Astrocyte (in vitro differentiated cells and primary cell): ENCODE data around the gene PBRM1. TPM values are rescaled to one million over a fixed set of nuclear protein-coding genes. Genes with fewer than 3 reads are reported as not detected.

Source experiments
- DNase-seq: peaks from one replicate; pipeline ENCODE4 v3.0.0-alpha.2; 2010; ENCODE audit warnings: low read depth
- FAIRE-seq: peaks from 2 replicates; lab custom pipeline; 2011; peaks lifted over from hg19 to GRCh38; lab: Jason Lieb, UNC
- H2AFZ ChIP-seq: 2 replicates; pipeline ENCODE4 v1.6.0; 2012; ENCODE audit warnings: low read depth, low read length, inconsistent platforms
- H3K27ac ChIP-seq: 2 replicates; pipeline ENCODE4 v1.5.1; 2011; ENCODE audit warnings: low read depth, low read length, inconsistent platforms
- H3K27me3 ChIP-seq: 2 replicates; pipeline ENCODE4 v1.6.0; 2011; ENCODE audit warnings: low read length, inconsistent platforms; ENCODE audit not compliant: insufficient read depth
- H3K36me3 ChIP-seq: 2 replicates; pipeline ENCODE4 v1.5.1; 2011; ENCODE audit warnings: low read length, inconsistent platforms; ENCODE audit not compliant: insufficient read depth
- H3K4me1 ChIP-seq: 2 replicates; pipeline ENCODE4 v1.5.1; 2011; ENCODE audit warnings: low read length, inconsistent platforms; ENCODE audit not compliant: insufficient read depth
- H3K4me2 ChIP-seq: 2 replicates; pipeline ENCODE4 v1.6.0; 2012; ENCODE audit warnings: low read length, inconsistent platforms
- H3K4me3 ChIP-seq: 2 replicates; pipeline ENCODE4 v1.5.1; 2011; ENCODE audit warnings: low read depth, mild to moderate bottlenecking, low read length, inconsistent platforms; ENCODE audit not compliant: insufficient read depth
- H3K79me2 ChIP-seq: 2 replicates; pipeline ENCODE4 v1.6.0; 2012; ENCODE audit warnings: mild to moderate bottlenecking, low read length, inconsistent platforms; ENCODE audit not compliant: insufficient read depth
- H3K9ac ChIP-seq: 2 replicates; pipeline ENCODE4 v1.6.0; 2012; ENCODE audit warnings: mild to moderate bottlenecking, low read length, inconsistent platforms
- H3K9me3 ChIP-seq: 2 replicates; pipeline ENCODE4 v1.5.1; 2012; ENCODE audit warnings: low read depth, mild to moderate bottlenecking, low read length, inconsistent platforms; ENCODE audit not compliant: insufficient read depth
- H4K20me1 ChIP-seq: 2 replicates; pipeline ENCODE4 v1.6.0; 2012; ENCODE audit warnings: low read length, inconsistent platforms; ENCODE audit not compliant: insufficient read depth
- H3K27ac Mint-ChIP-seq: one replicate; pipeline ENCODE4 v1.8.0; 2021; ENCODE audit warnings: mild to moderate bottlenecking, mixed read lengths; ENCODE audit not compliant: unreplicated experiment
- H3K27me3 Mint-ChIP-seq: one replicate; pipeline ENCODE4 v1.8.0; 2021; ENCODE audit warnings: low read depth, mixed read lengths; ENCODE audit not compliant: unreplicated experiment
- H3K36me3 Mint-ChIP-seq: one replicate; pipeline ENCODE4 v1.8.0; 2021; ENCODE audit warnings: low read depth, mixed read lengths; ENCODE audit not compliant: unreplicated experiment
- H3K4me1 Mint-ChIP-seq: one replicate; pipeline ENCODE4 v1.8.0; 2021; ENCODE audit warnings: low read depth, mixed read lengths; ENCODE audit not compliant: unreplicated experiment
- H3K4me3 Mint-ChIP-seq: one replicate; pipeline ENCODE4 v1.8.0; 2021; ENCODE audit warnings: mild to moderate bottlenecking, moderate library complexity, mixed read lengths; ENCODE audit not compliant: unreplicated experiment
- H3K9me3 Mint-ChIP-seq: one replicate; pipeline ENCODE4 v1.8.0; 2021; ENCODE audit warnings: mild to moderate bottlenecking, mixed read lengths; ENCODE audit not compliant: unreplicated experiment
- CTCF ChIP-seq: IDR thresholded peaks from 2 replicates; pipeline ENCODE4 v1.5.1; 2011; ENCODE audit warnings: low read depth, mild to moderate bottlenecking, inconsistent platforms, low read length, moderate library complexity; ENCODE audit not compliant: insufficient read depth
- EZH2 ChIP-seq: IDR thresholded peaks from 2 replicates; pipeline ENCODE4 v1.6.1; 2012; ENCODE audit warnings: mild to moderate bottlenecking, low read length, inconsistent platforms; ENCODE audit not compliant: insufficient read depth
- total RNA-seq: library from RNA; stranded (reverse); gene quantifications from 2 replicates; pipeline ENCODE4 v1.2.1, GENCODE V29; 2021

Gene PBRM1
- total RNA-seq, 1 donor from 2014 or later, result 54.5 TPM

DNA sequence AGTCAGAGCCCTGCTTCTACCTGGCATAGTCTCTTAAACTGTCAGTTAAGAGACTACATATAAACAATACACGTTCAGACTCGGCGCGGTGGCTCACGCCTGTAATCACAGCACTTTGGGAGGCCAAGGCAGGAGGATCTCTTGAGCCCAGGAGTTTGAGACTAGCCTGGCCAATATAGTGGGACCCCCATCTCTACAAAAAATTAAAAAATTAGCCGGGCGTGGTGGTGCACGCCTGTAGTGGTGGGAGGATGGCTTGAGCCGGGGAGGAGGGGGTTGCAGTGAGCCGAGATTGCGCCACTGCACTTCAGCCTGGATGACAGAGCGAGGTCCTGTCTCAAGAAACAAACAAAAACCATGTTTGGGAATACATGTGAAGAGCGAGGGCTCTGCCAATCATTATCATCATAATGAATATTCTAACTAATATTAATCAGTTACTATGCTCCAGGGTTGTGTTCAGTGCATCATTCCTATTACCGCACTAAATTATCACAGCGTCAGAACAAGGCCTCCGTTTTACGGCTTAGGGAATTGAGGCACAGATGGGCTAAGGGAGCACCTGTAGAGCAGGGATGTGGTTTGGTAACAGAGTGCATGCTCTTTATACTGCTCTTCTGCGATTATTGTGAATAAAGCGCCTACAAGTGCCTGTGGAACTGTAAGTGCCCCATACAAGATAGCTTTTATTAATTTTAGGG, 150.2 kb downstream of the PBRM1 start:
- Histone ChIP-seq H3K27ac (no peak overlapping the region), H4K20me1 (peaks cover 52% of the 10 kb centered on the region), H3K4me2 (peak overlapping the region; percentile 87), H3K9ac (no peak overlapping the region), H3K9me3 (no peaks in the 10 kb centered on the region), H3K27me3 (no peaks in the 10 kb centered on the region), H2AFZ (no peak overlapping the region), H3K36me3 (peaks cover under 1% of the 10 kb centered on the region), H3K4me3 (peak overlapping the region; percentile 11), H3K4me1 (peaks cover 59% of the 10 kb centered on the region), H3K79me2 (peaks cover 76% of the 10 kb centered on the region)
- no peak for TF ChIP-seq EZH2
- TF ChIP-seq CTCF, result no peak
- DNase-seq, result no peak
- peak overlapping the region; percentile 68 for H3K27ac Mint-ChIP-seq
- H3K4me3 Mint-ChIP-seq, result peak overlapping the region; percentile 84
- H3K27me3 Mint-ChIP-seq, result no peaks in the 10 kb centered on the region
- no peak for FAIRE-seq
- H3K4me1 Mint-ChIP-seq, result peaks cover 23% of the 10 kb centered on the region
- no peaks in the 10 kb centered on the region for H3K9me3 Mint-ChIP-seq
- peaks cover 11% of the 10 kb centered on the region for H3K36me3 Mint-ChIP-seq

- Histone ChIP-seq H3K4me1 (peaks cover 67% of the 10 kb centered on the region), H3K9me3 (no peaks in the 10 kb centered on the region), H3K4me3 (peak overlapping the region; percentile 61), H3K79me2 (peaks cover 77% of the 10 kb centered on the region), H3K27ac (peak overlapping the region; percentile 19), H3K36me3 (no peaks in the 10 kb centered on the region), H3K9ac (peak overlapping the region; percentile 79), H3K4me2 (peak overlapping the region; percentile 87), H2AFZ (peak overlapping the region; percentile 44), H4K20me1 (peaks cover 54% of the 10 kb centered on the region), H3K27me3 (no peaks in the 10 kb centered on the region)
- Mint-ChIP-seq H3K36me3 (peaks cover 11% of the 10 kb centered on the region), H3K27ac (peak overlapping the region; percentile 92), H3K4me1 (peaks cover 26% of the 10 kb centered on the region), H3K4me3 (peak overlapping the region; percentile 84), H3K27me3 (no peaks in the 10 kb centered on the region), H3K9me3 (no peaks in the 10 kb centered on the region)
- TF ChIP-seq CTCF, result no peak
- no peak for TF ChIP-seq EZH2
- no peak for DNase-seq
- FAIRE-seq, result no peak
Measured at GRCh38 chr3:52534281-52535183, 151.2 kb downstream of the PBRM1 start.
